ENCODE data around the gene PPIP5K1.

PPIP5K1 gene

GRCh38 chr15:43513550-43513949 is 76.5 kb downstream of the PPIP5K1 start:
- no peak overlapping the region for H3K4me3 ChIP-seq (replicated peaks; ENCODE audit: low read depth, low read length)
- TF ChIP-seq CTCF (IDR thresholded peaks at IDR 0.05; ENCODE audit: low read depth, low read length, missing control alignments): no peak
- no peak for DNase-seq (ENCODE audit: extremely low read depth, low read depth)

GRCh38 chr15:43511012-43511885 is 78.8 kb downstream of the PPIP5K1 start:
- peak overlapping the region; percentile 57 for H3K4me3 ChIP-seq (replicated peaks; ENCODE audit: low read depth, low read length)
- TF ChIP-seq CTCF (IDR thresholded peaks at IDR 0.05; ENCODE audit: low read depth, low read length, missing control alignments): peak; percentile 34
- no peak for DNase-seq (ENCODE audit: extremely low read depth, low read depth)

GRCh38 chr15:43510200-43511011 is 79.6 kb downstream of the PPIP5K1 start:
- DNase-seq (ENCODE audit: extremely low read depth, low read depth): peak; percentile 90
- peak; percentile 32 for TF ChIP-seq CTCF (IDR thresholded peaks at IDR 0.05; ENCODE audit: low read depth, low read length, missing control alignments)
- peak overlapping the region; percentile 57 for H3K4me3 ChIP-seq (replicated peaks; ENCODE audit: low read depth, low read length)

GRCh38 chr15:43509660-43510199 is 80.3 kb downstream of the PPIP5K1 start:
- TF ChIP-seq CTCF (IDR thresholded peaks at IDR 0.05; ENCODE audit: low read depth, low read length, missing control alignments): no peak
- no peak for DNase-seq (ENCODE audit: extremely low read depth, low read depth)
- H3K4me3 ChIP-seq (replicated peaks; ENCODE audit: low read depth, low read length): peak overlapping the region; percentile 57

- TF ChIP-seq CTCF (IDR thresholded peaks at IDR 0.05; ENCODE audit: low read depth, low read length, missing control alignments): no peak
- DNase-seq (ENCODE audit: extremely low read depth, low read depth): no peak
- no peak overlapping the region for H3K4me3 ChIP-seq (replicated peaks; ENCODE audit: low read depth, low read length)
Observed at GRCh38 chr15:43508991-43509659, 80.9 kb downstream of the PPIP5K1 start.

GRCh38 chr15:43508421-43508820 is 81.6 kb downstream of the PPIP5K1 start:
- no peak for TF ChIP-seq CTCF (IDR thresholded peaks at IDR 0.05; ENCODE audit: low read depth, low read length, missing control alignments)
- DNase-seq (ENCODE audit: extremely low read depth, low read depth): no peak
- no peak overlapping the region for H3K4me3 ChIP-seq (replicated peaks; ENCODE audit: low read depth, low read length)
